NCI-H345 treated with DMSO at 0.1 percent for 48 hours (cell line): ENCODE results near the gene SLC4A1AP.

ENCODE experiments used
- DNase-seq: peaks from one replicate; lab custom pipeline; 2025; ENCODE audit not compliant: unreplicated experiment; lab: John Stamatoyannopoulos, UW

The SLC4A1AP gene

DNA sequence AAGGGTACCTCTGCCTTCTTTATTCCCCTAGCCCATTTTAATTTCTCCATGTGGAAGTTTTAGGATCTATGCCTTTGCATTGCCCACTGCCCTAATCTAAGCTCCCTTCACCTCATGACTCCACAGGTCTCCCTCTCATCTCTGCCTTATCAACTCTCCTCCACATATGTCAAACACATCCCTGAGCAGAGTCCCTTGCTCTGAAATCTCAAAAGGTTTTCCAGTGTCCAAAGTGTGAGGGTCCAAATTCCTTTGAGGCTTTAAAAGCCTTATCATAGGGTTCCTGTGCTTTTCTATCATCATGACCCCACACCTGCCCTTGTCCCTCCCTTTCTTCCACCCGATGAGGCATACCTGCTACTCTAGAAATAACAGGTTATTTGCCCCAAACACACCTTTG lies 38.6 kb downstream of the SLC4A1AP start:
- no peak for DNase-seq

DNA sequence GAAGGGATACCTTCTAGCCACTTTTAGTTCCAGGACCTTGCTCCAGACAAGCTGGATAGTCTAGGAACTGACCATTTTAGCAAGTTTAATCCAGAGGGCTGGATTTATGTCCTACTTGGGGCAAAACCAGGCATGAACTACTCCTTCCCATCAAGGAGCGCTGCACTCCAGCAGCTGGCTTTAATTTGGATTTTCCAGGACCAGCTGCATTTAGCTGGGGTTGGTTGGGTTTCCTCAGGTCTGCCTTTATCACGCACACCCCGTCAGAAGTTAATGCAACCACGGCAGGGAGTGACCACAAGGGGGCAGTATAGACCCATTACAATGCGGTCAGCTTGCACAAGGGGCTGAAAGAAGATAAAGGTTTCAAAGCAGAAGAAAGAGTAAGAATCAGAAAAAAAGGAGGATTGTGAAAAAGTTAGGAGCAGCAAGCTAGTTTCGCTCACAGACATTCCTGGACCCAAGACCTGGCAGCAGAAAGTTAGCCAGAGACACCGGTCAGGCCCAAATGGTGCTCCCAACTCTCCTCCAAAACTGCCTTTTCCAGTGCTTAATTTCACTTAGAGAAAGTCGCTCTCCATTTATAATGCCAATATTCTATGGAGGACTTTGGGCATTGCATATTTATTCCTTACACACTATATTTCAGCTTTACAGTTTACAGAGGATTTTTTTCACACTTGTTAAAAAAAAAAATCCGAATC lies 40.1 kb downstream of the SLC4A1AP start:
- DNase-seq: peak; percentile 86

DNA sequence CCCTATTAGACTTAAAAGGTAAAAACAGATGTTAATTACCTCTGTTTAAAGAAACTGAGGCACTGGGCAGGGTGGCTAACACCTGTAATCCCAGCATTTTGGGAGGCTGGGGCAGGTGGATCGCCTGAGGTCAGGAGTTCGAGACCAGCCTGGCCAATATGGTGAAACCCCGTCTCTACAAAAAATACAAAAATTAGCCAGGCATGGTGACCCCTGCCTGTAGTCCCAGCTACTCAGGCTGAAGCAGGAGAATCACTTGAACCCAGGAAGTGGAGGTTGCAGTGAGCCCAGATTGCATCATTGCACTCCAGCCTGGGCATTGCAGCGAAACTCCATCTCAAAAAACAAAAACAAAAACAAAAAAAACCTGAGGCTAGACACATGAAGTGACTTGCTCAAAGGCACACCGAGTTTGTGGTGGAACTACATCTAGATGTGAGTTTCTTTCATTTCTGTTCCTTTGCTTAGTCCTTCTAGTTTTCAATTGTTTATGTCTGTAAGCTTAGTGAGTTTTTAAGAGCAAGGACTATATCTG lies 40.7 kb downstream of the SLC4A1AP start:
- DNase-seq: no peak

DNA sequence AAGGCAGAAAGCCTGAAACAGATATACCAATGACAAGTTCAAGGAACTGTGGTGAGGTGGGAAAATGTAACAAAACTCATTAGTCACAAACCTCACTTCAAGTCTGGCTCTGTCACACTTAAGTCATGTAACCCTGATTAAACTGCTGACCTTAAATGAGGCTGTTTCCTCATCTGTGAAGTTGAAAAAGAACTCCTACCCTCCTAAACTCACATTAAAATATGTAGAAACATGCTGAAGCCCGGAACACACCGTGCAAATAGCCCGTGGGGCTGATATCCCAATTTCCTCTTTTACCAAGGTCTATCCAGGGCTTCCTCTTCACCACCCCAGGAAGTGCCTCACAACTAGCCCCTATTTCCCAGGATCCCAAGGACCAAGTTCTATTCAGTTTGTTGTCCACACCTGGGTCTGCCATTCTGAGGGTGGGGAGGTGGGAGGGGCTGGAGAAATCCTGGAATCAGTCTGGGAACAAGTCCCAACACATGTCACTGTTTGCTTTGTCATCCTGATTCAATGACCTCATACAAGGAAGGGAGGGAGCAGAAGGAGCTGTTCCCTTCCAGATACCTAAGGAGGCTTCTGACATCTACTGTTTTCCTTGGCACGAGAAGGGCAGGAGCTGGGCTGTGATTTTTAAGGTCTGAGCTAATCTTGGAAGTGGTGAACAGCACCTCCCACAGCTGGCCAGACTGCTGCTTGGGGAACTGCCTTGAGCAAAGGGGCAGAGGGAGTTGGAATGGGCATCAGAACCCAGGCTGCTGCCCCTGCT lies 42.3 kb downstream of the SLC4A1AP start:
- DNase-seq: no peak

DNA sequence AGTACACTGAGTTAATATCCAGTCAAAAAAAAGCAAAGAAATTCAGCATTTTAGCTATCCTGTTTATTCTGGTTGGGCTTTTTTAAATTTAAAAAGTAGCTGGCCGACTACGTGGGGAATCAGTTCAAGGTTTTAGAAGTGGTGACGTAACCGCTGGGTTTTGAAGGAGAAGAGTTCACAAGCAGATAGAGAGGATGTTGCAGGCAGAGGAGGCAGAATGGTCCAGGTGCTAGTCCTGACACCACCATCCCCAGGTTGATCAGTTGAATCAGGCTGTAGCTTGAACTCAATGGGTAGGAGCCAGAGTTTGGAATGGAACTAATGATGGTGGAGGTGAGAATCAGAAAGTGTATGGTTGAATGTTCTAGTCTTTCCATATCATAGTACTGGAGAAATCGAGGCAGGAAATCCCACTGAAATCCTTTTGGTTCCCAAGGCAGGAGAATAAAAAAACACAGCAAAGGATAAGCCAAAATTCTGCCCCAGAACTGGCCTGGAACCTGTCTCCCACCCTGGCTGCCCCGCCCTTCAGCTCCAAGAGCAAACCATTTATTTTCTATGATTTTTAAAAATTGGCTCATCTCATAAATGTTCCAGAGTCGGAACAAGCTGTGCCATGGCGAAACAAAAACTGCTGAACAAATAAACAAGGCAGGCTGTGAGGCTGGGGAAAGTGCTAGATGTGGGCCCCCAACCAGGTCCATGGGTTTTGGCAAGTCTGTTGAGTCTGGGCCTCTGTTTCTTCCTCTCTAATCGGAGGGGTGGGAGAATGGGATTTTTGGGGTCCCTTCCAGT lies 44.0 kb downstream of the SLC4A1AP start:
- no peak for DNase-seq

DNA sequence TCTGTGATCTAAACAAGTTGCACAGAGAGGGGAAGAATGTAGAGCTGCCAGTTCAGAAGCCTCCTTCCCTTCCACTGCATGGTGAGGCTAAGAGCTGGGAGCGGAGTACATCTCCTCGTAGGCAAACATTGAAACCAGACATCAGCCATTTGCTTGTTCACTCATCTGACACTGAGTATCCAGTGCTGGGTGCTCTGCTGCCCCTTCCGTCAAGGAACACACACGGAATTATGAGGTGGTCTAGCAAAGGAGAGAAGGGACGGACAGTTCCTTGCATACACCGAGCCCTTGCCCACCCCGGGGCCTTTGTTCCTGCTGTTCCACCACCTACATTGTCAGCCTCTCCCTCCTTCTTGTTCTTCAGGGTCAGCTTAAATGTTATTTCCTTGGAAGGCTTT lies 44.6 kb downstream of the SLC4A1AP start:
- DNase-seq: no peak

DNA sequence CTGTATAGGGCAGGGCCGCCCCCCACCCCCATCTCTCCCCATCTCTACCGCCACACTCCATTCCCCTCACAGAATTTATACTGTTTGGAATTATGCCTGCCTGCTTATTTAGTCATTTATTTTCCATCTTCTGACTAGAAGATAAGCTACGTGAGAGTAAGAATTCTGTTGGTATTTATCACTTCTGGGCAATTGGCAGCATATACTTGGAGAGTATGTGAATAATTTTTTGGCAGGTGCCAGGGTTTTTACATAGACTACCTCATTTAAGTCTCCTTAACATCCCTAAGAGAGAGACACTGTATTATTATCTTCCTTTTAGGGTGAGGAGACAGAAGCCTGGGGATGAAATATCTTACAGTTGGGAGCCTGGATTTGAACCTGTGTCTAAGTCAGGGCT lies 45.0 kb downstream of the SLC4A1AP start:
- DNase-seq: no peak

DNA sequence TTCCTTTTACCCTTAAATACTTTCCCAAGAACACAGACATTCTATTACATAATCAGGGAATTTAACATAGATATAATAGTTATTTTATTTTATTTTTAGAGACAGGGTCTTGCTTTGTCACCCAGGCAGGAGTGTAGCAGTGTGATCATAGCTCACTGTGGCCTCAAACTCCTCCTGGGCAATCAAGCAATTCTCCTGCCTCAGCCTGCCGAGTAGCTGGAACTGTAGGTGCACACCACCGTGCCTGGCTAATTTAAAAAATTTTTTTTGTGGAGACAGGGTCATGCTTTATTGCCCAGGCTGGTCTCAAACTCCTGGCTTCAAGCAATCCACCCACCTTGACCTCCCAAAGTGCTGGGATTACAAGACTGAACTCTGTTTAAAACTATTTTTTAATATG lies 45.6 kb downstream of the SLC4A1AP start:
- DNase-seq: no peak

DNA sequence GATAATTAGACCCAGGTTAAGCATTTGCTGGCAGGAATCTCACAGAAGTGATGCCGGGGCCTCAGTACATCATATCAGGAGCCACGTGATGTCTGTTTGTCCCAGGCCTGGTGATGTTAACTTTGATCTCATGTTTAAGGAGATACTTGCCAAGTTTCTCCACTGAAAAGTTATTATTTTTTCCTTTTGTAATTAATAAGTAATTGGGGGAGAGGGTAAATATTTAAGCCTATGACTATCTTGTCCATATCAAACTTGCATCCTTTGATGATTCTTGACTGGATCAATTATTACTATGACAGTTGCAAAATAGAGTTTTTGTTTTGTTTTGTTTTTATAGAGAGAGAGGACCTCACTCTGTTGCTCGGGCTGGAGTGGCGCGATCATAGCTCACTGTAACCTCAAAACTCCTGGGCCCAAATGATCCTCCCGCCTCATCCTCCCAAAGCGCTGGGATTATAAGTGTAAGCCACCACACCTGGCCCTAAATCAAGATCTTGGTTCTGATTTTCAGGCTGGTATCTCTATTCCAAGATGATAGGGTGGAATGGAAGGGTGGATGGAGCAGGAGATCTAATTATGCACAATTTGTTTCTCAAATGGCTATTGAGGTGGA lies 46.4 kb downstream of the SLC4A1AP start:
- DNase-seq: no peak

DNA sequence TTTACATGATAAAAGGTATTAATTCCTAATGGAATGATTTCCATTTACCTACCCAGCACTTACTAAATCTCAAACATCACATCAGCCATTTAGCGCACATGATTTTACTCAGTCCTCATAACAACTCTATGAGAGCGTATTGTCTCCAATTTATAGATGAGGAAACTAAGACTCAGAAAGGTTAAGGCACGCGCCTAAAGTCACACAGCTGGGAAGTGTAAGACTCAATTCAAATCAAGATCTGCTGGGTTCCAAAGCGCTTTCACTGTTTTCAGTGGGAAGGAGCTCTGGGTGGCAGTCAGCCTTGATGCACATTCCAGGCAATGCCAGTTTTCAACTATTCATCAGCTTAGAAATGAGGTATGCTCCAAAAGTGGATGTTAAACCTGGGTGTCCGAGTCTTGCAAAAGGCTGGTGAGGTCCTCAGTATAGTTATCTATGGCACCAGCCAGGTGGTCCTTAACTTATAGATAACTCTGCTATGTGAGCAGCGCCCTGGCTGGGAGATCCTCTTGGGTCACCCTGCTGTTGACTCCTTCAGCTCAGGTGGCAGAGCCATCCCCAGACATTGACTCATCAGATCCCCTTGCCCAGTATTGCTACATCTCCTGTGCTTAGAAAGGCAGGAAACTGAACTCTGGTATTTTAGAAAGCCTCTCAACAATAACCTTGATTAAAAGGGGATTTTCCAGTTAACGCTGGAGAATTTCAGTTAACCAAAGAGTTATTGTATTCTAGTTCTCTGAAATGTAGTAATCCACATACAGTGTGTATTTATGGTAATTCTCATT lies 47.1 kb downstream of the SLC4A1AP start:
- DNase-seq: no peak

DNA sequence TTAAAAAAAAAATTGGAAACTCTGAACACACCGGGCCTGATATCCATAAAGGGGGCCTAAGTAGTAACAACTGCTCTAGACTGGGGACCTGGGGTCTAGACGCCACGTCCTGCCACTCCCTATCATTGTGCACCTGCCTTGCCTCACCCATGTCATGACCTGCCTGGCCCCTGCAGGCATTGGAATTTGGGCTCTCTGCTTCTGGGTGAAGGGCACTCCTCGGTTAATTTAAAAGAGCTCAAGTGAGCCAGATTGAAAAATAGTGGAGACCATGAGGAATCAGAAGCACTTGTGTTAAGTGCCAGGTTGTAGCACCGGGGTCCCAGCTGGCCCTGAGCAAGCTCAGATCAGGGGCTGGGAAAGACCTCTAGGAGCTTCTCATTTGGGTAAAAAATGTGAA lies 48.1 kb downstream of the SLC4A1AP start:
- no peak for DNase-seq

DNA sequence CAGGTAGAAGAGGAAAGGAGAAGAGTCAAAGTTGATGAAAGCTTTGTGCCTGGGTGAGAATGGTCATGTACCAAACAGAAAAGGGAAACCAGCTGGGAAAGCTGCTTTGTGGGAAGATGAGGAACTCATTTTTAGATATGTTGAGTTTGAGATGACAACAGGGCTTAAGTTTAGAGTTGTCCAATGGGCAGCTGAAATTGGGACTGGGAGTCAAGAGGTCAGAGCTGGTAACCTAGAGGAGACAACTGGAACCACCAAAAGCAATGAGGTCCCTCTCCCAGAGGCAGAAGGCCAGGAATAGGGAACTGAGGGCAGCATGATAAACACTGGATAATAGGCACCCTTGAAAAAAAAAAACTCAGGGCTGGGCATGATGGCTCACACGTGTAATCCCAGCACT lies 48.8 kb downstream of the SLC4A1AP start:
- DNase-seq: no peak

DNA sequence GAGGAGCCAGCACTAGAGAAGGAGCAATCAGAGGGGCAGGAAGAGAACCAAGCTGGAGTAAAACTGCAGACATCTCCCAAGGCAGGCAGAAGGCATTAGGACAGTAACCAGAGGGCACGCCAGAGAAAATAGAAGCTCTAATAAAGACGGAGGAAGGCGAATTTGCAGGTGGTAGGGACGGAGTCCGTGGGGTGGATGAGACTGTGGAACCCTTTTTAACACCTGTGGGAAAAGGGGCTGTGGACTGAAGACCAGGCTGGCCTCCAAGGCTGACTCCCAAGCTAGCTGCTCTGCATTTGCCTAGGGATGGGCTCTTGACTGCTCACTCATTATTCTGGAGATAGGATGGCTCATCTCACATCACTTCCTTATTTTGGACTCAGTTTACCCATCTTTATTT lies 49.5 kb downstream of the SLC4A1AP start:
- no peak for DNase-seq

DNA sequence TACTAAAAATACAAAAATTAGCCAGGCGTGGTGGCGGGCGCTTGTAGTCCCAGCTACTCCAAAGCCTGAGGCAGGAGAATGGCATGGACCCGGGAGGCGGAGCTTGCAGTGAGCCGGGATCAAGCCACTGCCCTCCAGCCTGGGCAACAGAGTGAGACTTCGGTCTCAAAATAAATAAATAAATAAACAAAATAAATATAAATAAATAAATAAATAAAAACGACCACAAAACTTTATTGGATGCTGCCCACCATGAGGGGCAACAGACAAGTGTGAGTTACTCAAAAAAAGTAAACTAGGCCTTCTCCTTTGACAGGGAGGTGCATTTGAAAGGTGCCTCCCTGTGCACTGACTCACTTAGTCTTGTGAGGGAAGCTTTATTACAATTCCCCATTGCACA lies 50.4 kb downstream of the SLC4A1AP start:
- DNase-seq: no peak

DNA sequence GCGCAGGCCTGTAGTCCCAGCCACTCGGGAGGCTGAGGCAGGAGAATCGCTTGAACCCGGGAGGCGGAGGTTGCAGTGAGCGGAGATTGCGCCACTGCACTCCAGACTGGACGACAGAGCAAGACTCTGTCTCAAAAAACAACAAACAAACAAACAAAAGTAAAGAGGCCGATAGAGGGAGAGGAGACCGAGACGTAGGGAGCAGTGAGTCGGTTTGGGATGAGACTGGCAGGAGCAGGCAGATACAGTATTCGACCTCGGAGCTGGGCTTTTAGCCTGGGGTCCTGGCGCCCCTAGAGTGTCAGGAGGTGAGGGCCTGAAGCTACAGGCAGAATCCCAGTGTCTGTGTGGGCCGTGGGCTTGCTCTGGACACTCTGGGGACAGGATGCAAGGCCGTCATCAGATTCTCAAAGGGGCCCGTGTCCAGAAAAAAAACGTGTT lies 51.2 kb downstream of the SLC4A1AP start:
- DNase-seq: no peak

DNA sequence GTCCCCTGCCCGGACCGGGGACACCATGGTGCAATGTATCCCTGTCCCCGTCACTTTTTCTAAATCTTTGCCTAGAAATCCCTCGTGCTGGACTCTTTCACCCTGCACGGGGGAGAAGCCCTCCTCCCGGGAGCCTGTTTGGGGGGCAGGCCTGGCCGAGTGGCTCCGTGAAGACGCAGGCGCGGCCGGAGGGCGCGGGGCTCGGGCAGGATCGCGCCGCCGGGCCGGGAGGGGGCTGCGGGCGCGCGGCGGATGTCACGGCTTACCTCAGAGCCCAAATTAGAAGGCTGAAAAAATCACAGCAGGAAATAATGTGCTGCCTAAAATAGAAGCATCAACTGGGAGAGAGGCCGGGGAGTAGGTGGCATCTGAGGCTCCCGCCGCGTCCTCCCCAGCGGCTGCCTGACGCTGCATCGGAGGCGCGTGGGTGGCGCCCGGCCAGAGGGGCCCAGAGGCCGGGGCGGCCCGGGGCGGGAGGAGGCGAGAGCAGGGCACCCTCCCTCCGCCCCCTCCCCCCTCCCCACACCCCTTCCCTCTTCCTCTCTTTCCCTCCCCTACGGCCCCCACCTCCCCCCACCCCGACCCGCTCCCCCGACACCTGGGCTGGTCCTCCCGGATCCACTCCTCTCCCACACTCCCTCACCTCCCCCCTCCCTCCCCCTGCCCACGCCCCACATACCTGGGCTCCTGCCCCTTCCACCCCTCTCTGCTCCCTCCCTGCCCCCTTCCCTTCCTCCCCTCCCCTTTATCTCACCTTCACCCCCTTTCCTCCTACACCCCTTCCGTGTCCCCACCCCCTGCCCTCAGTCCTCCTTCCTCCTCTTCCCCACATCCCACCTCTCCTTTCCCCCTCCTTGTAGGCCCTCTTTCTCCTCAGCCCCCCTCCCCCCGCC lies 51.9 kb downstream of the SLC4A1AP start:
- DNase-seq: peak; percentile 25

DNA sequence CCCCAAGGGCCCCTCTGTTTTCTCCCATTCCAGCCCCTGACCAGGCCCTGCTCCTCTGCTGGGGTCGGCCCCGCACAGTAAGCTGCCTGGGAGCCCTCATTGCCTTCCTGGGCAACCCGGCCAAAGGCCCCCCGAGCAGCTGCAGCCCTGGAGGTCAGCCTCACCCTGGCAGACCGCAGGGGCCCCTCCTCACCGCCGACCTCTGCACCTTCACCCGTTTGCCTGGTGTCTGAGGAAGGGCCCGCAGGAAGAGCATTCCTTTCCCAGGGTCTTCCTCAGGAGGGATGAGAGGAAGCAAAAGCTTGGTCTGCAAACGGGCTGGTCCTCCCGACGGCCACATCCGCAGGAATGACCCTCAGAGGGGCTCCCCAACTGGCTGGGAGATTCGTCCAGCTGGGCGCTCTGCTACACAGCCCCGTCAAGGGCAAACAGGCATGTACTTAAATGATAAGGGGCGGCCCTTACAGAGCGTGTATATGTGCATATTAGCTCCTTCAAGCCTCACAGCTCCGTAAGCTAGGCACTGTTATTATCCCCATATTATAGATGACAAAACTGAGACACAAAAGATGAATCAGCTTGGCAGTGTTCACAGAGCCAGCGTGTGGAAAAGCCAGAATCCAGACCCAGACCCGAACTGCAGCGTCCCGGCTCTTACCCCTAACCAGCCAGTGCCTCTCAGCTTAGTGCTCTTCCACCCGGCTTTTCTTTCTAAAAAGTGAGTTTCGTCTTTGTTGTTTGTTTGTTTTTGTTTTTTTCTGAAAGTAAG lies 52.8 kb downstream of the SLC4A1AP start:
- DNase-seq: no peak

DNA sequence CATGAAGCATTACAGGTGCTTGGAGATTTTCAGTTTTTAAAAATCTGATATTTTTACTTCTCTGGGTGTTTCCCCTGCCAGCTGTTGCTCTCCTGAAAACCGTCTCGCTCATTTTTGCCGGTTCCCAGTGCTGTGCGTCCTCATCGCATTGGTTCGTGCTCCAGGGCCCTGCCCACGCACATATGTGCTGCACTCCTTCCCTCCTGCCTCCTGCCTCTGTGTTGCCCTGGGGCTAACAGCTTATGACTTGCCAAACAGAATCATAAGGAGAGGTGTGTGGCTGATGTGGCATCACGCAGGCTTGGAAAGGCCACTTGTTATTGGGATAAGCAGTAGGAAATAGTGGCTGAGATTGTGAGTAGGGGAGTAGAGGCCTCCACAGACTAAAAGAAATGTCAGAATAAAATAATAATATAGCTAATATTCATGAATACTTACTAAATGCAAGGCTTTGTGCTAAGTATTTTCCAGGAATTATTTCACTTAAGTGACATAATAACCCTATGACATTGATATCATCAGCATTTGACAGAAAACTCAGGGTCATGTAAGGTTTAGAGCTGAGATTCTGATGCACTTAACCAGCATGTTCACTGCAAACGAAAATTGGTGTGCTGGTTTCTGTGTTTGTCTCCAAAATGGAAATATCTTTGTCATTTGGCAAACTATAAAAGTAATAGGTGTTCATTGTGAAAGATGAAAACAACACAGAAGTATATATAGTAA lies 53.5 kb downstream of the SLC4A1AP start:
- no peak for DNase-seq
